GM19025 (cell line): ENCODE data around the gene MME.
"Not testable (repeated sequence)": the region's sequence is repeated elsewhere in the genome, so short reads cannot be mapped to it uniquely, and the experiment has no call there.

Experiments
- ATAC-seq: cut with Tn5 transposase; IDR thresholded peaks from one replicate; pipeline ENCODE4 v1.9.1; 2021; ENCODE audit warnings: mild to moderate bottlenecking, low read depth, moderate library complexity; ENCODE audit not compliant: unreplicated experiment

Gene MME

DNA sequence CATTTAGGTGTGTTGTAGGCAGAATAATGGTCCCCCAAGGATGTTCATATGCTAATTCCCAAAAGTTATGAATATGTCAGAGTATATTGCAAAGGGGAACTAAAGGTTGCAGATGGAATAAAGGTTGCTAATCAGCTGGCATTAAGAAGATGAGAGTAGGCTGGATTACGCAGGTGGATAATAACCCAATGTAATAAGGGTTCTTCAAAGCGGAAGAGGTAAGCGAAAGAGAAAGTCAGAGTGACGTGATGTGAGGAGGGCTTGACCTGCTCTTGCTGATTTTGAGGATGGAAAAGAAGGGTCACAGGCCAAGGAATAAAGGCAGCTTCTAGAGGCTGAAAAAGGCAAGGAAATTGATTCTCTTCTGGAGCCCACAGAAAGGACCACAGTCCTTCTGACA, 109.4 kb downstream of the MME start:
- no peak for ATAC-seq

DNA sequence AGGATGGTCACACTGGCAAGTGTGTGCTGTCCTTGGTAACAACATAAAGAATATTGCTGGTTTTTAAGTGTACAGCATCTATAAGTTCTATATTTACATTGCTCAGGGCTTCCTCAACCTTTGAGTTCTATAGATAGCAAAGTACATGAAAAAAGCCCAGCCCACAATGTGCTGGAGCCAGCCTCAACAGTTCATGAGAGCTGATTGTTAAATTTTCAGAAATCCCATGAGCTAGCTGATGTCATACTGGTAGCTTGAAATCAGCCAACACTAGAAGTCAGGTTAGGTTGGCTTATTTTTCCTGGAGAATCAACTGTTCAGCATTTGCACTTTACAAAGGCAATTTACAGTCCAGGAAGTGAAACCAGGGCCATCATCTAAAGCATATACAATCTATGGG, 110.6 kb downstream of the MME start:
- no peak for ATAC-seq

DNA sequence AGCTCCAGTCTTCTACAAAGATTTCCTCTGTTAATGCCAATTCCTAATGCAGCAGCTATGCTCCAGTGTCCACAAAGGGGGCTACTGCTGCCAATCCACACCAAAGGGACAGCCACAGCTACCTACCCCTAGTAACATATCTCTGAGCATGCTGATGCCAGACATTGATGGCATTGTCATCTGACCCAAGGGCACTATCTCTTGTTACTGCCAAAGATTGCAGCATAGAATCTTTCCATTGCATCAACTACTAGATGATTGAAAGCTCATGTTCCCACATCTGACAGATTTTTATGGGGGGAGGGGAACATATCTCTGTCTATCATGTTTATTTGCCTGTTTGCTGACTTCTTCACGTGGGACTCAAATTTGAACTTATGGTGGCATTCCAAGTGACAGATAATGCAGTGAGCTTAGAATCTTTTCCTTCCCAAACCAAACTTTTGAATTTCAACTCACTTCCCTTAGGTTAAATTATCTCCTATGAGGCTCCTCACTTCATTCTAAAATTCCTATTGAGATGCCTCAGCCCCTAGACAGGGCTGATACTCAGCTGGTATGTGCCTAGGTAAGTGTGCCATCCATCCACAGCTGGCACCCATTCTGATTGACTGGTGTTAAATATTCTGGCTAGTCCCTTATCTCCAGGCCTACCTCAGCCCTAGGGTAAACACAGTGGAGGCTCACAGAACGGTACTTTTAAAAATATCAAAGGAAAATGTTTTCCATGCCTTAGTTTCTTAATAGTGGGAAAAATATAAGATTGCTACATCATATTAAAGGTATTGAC, 113.0 kb downstream of the MME start:
- no peak for ATAC-seq

DNA sequence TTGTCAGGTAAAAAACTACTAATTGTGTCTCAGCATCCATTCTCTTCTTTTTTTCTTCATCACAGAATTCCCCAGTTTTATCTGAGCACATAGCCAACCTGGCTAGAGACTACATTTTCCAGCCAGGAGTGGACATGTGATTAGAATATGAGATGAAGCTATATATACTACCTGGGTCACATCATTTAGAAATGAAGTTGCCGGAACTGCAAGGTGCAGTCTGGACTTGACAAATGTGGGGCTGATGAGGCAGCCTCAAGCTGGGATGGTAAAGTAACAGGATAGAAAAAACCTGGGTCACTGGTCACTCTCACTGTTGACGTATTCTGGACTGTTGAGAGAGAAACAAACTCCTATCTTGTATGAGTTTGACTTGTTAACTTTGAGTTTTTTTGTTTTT, 113.7 kb downstream of the MME start:
- ATAC-seq: no peak

- no peak for ATAC-seq
Observed at GRCh38 chr3:155194973-155195957, 115.1 kb downstream of the MME start.

- no peak for ATAC-seq
Observed at GRCh38 chr3:155196131-155197021, 116.3 kb downstream of the MME start.

- no peak for ATAC-seq
Observed at GRCh38 chr3:155197786-155198185, 117.7 kb downstream of the MME start.

- no peak for ATAC-seq
Observed at GRCh38 chr3:155202626-155203025, 122.5 kb downstream of the MME start.

GRCh38 chr3:155204851-155205250, 124.7 kb downstream of the MME start:
- no peak for ATAC-seq

- no peak for ATAC-seq
Observed at GRCh38 chr3:155208183-155208800, 128.2 kb downstream of the MME start.

DNA sequence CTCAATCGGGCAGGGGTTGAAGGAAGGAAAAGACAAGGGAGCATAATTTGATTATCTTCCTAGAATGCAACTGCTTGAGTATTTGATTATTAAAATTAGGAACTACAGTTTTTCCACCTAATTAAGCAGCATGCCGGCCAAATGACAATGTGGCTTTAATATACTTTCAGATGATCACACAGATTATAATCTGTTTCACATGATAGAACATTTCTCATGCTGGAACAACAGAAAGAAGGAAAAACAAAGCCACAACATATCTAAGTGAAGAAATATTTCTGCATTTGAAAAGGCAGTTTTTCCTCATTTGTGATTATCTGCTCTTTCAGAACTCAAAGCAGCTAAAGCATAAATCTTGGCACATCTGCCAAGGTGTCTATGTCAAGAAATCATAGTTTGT, 130.6 kb downstream of the MME start:
- no peak for ATAC-seq

- ATAC-seq: no peak
Observed at GRCh38 chr3:155211266-155211665, 131.1 kb downstream of the MME start.

DNA sequence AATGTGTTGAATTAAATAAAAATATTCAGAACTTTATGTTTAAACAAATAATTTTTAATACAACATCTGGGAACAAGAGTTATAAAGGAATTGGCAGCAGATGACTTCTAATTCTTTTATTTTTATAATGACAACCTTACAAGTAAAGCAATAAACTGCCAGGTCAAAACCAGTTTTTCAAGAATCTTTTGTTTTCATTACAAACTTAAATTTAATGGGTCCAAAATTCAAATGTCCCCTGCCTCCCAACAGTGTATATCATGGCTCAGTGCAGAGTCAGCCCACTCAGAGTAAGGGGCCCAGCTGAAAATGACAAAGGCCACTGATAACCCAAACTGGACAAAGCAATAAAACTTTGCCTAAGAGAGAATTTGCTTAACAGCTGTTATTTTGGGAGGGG, 131.8 kb downstream of the MME start:
- ATAC-seq: no peak

GRCh38 chr3:155216007-155216406, 135.9 kb downstream of the MME start:
- ATAC-seq: not testable (repeated sequence)

DNA sequence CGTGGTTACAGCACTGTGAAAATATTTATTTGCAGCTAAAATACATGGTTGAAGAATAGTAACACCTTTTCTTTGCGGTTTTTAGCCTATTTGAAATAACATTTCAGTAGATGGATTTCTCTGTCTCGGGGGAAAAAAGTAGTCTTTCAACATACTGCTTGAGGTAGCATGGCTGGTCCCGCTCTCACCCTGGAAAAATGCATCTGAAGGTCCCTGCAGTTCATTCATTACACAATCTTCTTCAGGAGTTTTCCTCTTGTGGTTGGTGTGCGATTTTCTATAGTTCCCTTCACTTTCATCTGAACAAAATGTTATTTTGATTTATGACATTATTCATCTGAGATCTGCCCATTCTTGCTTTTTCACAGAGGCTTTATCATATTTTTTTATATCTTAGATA, 137.5 kb downstream of the MME start:
- ATAC-seq: no peak

- no peak for ATAC-seq
Observed at GRCh38 chr3:155218462-155218861, 138.3 kb downstream of the MME start.

DNA sequence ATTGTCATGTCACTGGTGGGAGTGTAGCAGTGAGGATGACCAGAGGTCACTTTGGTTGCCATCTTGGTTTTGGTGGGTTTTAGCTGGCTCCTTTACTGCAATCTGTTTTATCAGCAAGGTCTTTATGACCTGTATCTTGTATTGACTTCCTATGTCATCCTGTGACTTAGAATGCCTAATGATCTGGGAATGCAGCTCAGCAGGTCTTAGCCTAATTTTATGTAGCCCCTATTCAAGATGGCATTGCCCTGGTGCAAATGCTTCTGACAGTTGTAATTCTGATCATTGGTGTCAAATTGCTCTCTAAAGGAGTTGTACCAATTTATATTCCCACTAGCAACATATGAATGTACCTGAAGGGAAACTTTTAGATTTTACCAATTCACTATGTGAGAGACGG, 139.0 kb downstream of the MME start:
- no peak for ATAC-seq

GRCh38 chr3:155225417-155225816, 145.3 kb downstream of the MME start:
- ATAC-seq: no peak

- ATAC-seq: no peak
Observed at GRCh38 chr3:155227141-155227540, 147.0 kb downstream of the MME start.

- no peak for ATAC-seq
Observed at GRCh38 chr3:155228676-155229075, 148.6 kb downstream of the MME start.
